ENCODE results near the gene GRID1.
"Not testable (repeated sequence)": the region's sequence is repeated elsewhere in the genome, so short reads cannot be mapped to it uniquely, and the experiment has no call there.

The GRID1 gene

DNA sequence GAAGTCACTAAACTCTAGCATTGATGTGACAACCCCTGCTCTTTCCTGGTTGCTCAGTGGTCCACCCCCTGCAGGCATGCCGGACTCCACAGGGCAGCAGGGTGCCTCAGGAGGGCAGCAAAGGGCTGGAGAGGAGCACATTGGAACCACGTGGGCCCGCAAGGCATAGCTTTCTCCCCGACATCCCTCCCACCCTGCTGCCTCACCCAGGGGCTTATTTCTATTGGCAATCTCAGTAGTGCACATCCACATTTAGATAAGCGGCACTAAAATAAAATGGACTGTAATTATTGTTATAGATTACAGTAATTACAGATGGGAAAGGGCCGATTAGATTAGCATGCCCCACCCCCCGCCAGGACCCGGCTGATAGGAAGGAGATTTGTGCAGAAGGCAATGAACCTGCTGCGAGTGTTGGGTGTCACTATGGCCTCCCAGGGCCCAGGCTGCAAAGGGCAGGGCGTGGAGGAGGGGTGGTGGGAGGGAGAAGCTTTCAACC, 580.1 kb downstream of the GRID1 start:
- DNase-seq = no peak

- DNase-seq = no peak
Measured at GRCh38 chr10:85784792-85785191, 581.8 kb downstream of the GRID1 start.

- DNase-seq = no peak
Measured at GRCh38 chr10:85781404-85781803, 585.2 kb downstream of the GRID1 start.

- no peak for DNase-seq
Measured at GRCh38 chr10:85778074-85778473, 588.5 kb downstream of the GRID1 start.

- no peak for DNase-seq
Measured at GRCh38 chr10:85767891-85768290, 598.7 kb downstream of the GRID1 start.

DNA sequence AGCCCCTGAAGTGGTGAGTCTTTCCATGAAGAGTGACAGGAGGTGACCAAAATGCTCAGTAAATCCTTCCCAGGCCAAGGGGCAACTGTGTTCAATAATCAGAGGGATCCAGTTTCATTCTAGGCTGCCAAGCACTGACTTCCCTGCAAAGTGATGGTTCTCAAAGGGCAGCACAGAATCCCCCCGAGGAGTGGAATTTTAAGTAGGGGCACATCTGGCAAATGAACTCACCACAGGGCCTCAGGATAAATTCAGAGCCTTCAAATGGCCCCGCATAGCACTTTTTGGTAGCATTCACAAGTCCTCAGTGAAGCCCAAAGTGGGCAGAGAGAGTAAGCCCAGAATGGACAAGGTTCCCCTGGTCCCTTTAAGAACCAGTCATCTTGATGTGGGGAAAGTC, 602.5 kb downstream of the GRID1 start:
- DNase-seq = no peak

GRCh38 chr10:85761906-85762445, 604.6 kb downstream of the GRID1 start:
- DNase-seq = no peak

DNA sequence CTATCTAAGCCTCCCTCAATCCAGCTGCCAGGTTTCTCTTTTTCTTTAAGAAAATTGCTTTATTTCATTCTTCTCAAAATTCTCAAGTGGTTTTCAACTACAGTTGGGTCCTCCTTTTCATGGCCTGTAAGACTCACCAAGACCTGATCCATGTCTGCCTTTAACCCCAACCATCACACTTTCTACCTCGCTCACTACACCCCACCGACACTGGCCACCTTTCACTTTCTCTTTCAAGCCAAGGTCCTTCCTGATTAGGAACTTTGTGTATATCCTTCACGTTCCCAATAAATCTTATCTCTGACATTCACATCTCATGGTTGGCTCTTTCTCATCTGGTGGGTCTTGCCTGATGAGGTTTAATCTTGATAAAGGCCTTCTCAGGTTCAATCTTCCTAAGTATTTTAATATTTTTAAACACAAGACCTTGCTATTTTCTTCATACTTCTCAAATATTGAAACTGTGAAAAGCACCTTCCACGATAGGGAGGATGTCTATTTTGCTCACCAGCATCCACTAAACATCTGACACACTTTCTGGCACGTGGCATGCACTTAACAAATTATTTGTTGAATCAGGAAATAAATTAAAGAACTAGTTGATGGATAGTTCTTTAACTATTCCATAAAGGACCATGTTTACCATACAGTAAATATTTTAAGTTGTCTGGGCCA, 624.8 kb downstream of the GRID1 start:
- DNase-seq = no peak

DNA sequence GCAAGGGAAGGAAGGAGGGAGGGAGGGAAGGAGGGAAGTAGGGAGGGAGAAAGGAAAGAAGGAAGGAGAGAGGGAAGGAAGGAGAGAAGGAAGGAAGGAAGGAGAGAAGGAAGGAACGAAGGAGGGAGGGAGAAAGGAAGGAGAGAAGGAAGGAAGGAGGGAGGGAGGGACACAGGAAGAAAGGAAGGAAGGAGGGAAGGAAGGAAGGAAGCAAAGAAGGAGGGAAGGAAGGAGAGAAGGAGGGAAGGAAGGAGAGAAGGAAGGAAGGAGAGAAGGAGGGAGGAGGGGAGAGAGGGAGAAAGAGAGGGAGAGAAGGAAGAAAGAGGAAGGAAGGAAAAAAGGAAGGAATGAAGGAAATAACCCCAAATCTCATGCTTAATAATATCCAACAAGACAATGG, 630.6 kb downstream of the GRID1 start:
- no peak for DNase-seq

DNA sequence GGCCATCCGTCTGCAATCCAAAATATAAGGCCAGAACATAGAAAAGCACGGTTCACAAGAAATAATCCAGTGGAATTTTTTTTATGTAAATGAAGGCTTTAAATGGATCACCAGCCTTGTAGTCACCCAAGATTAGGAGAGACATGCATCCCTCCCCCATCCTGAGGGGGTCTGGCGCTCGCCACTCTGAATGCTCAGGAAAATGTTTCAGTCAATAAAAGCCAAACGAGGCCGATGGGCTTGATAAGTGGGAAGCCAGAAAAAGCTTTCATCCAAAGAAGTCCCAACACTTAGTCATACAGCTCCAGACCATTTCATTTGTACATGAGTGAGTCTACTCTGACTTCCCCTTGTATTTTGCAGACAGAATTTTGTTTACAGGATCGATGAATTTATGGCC, 631.8 kb downstream of the GRID1 start:
- DNase-seq = no peak

GRCh38 chr10:85724215-85724614, 642.4 kb downstream of the GRID1 start:
- no peak for DNase-seq

GRCh38 chr10:85720931-85721590, 645.5 kb downstream of the GRID1 start:
- no peak for DNase-seq

GRCh38 chr10:85719408-85719807, 647.2 kb downstream of the GRID1 start:
- DNase-seq = no peak

- no peak for DNase-seq
Measured at GRCh38 chr10:85713885-85714284, 652.7 kb downstream of the GRID1 start.

GRCh38 chr10:85702768-85703167, 663.8 kb downstream of the GRID1 start:
- no peak for DNase-seq

DNA sequence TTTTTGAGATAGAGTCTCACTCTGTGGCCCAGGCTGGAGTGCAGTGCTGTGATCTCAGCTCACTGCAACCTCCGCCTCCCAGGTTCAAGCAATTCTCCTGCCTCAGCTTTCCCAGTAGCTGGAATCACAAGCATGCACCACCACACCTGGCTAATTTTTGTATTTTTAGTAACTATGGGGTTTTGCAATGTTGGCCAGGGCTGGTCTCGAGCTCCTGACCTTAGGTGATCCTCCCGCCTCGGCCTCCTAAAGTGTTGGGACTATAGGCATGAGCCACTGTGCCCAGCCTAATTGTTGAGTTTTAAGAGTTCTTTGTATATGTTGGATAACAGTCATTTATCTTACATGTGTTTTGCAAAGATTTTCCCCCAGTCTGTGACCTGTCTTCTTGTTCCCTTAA, 667.5 kb downstream of the GRID1 start:
- not testable (repeated sequence) for DNase-seq

DNA sequence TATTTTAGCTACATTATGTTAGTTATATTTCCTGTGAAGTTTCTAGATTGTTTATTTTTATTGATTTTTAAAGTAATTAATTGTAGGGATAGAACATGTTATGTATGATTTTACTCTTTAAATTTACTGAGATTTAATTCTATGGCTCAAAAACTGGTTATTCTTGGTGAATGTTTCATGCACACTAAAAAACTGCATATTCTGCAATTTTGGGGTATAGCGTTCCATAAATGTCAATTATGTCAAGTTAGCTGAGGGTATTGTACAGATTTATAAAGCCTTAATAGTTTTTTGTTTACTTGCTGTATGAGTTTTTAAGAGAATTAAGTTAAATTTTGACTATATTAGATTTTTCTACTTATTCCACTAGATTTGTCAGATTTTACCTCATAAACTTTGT, 669.7 kb downstream of the GRID1 start:
- DNase-seq = no peak

GRCh38 chr10:85682621-85683020, 684.0 kb downstream of the GRID1 start:
- DNase-seq = no peak

- DNase-seq = no peak
Measured at GRCh38 chr10:85679710-85680109, 686.9 kb downstream of the GRID1 start.

DNA sequence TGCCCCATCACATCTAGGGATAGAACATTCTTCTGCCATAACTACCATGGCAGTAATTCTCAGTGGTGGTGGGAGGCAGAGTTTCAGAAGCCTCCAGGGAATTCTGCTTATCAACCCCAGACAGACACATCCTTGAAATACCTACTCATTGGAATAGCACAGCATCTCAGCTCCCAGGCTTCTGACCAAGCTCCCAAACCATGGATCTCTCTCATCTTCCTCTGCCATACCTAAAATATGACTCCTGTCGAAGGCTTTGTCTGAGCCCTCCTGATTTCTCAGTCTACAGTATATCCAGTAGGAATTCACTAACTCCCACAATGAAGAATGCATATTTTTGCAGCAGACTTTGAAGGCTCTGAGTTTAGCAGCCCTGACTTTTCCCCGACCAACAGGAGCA, 687.5 kb downstream of the GRID1 start:
- no peak for DNase-seq

DNA sequence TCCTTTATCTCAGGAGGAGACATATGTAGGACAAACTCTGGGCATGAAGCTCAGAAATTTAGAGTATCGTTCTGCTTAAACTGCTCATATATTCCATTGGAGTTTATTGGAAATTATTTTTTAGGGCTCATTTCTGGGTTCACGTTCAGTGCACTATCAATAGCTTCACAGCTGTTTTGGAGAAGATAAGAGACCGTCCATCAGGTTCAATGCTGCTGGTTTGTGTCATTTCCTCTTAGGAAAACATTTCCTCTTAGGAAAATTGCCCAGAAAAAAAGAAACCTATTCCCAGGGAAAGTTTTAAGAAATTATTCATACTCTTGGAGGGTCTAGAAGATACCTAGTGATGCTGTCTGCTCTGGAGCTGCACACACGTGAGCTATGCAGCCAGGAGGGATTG, 691.7 kb downstream of the GRID1 start:
- no peak for DNase-seq

DNA sequence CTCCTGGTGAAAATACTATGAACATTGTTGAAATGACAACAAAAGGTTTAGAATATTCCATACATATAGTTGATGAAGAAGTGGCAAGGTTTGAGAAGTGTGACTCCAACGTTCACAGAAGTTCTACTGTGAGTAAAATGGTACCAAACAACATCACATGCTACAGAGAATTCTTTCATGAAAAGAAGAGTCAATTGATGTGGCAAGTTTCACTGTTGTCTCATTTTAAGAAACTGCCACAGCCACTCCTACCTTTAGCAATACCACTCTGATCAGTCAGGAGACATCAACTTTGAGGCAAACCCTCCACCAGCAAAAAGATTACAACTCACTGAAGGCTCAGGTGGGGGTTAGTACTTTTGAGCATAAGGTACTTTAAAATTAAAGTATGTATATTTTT, 693.3 kb downstream of the GRID1 start:
- DNase-seq = no peak

GRCh38 chr10:85671530-85671929, 695.1 kb downstream of the GRID1 start:
- DNase-seq = no peak

GRCh38 chr10:85668522-85668921, 698.1 kb downstream of the GRID1 start:
- DNase-seq = no peak
